ENCODE results near the gene PPM1B. TPM values are rescaled to one million over a fixed set of nuclear protein-coding genes. Genes with fewer than 3 reads are reported as not detected.
"Not testable (repeated sequence)": the region's sequence is repeated elsewhere in the genome, so short reads cannot be mapped to it uniquely, and the experiment has no call there.

Gene PPM1B
- total and polyA plus RNA-seq, 2 donors (not counting 1 experiment from before 2014, with no cell fraction given) = 15.3 to 81.4 TPM

DNA sequence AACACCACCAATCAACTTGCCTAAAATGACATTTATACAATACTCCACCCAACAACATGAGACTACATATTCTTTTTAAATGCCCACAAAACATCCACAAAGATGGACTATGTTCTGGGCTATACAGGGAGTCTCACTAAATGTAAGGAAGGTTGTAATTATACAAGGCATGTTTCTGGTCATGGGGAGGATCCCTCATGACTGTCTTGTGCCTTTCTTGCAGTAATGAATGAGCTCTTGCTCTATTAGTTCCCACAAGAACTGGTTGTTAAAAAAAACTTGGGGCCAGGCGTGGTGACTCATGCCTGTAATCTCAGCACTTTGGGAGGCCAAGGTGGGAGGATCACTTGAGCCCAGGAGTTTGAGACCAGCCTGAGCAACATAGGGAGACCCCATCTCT is 89.1 kb downstream of the PPM1B start:
- DNase-seq; H3K36me3 ChIP-seq (replicated peaks in 1 of 2; ENCODE audit: control extremely low read depth in 1 of 2, control insufficient read depth in 1 of 2, extremely low read depth in 1 of 2, insufficient read depth in 2 of 2, low read length in 1 of 2); H3K4me2 ChIP-seq (replicated peaks; ENCODE audit: low read depth, low read length, poor library complexity, severe bottlenecking); H3K4me3 ChIP-seq (ENCODE audit: control extremely low read depth in 1 of 5, extremely low read depth in 1 of 5, insufficient read depth in 1 of 5, low read depth in 2 of 5, low read length in 4 of 5); H3K4me1 Mint-ChIP-seq; H3K9me3 Mint-ChIP-seq (ENCODE audit: insufficient read depth); H3K27me3 ChIP-seq (replicated peaks in 1 of 4; ENCODE audit: control extremely low read depth in 1 of 4, control insufficient read depth in 3 of 4, insufficient read depth in 4 of 4, low read length in 3 of 4); H3K27ac Mint-ChIP-seq; ATAC-seq (ENCODE audit: low read depth); POLR2A ChIA-PET; H2AFZ ChIP-seq (ENCODE audit: insufficient read depth, low read depth, low read length, poor library complexity, severe bottlenecking); H3K4me3 Mint-ChIP-seq; H3K79me2 ChIP-seq (ENCODE audit: control insufficient read depth, insufficient read depth, low read length); intact Hi-C loops (cut with micrococcal nuclease); H3K4me1 ChIP-seq (ENCODE audit: control insufficient read depth in 2 of 2, insufficient read depth in 2 of 2, low read length in 2 of 2); H3K9ac ChIP-seq (ENCODE audit: low read length); H3K9me3 ChIP-seq (ENCODE audit: control extremely low read depth in 1 of 3, control insufficient read depth in 2 of 3, insufficient read depth in 1 of 3, low read length in 2 of 3); CTCF ChIA-PET; H3K27ac ChIP-seq (ENCODE audit: low read length in 2 of 2); H4K20me1 ChIP-seq (ENCODE audit: control insufficient read depth, insufficient read depth, low read length, poor library complexity, severe bottlenecking): not testable (repeated sequence)
- H3K27me3 Mint-ChIP-seq = peaks cover 31% of the 10 kb centered on the region
- WGBS (ENCODE audit: insufficient coverage) = 83% methylated on average over 1 of the region's 1 CpG

DNA sequence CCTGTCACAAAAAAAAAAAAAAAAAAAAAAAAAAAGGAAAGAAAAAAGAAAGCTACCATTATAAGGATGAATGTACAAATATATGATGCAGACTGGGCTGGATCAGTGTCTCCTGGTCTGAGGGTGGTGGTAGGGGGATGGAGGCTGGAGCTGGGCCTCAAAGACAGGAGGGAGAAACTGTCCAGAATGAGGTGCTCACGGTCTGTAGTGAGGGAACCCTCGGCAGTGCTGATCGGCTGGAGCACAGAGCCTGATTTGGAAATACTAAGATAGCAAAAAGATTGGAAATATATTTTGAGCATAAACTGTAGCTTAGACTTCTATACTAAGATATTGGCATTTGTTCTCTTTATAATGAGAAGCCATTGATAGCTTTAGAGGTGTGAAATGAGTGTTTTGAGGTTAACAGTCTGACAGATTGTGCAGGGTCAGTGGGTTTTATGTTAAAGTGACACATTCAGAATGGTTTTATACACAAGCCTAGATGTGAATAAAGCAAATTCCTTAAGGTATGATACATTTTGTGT is 98.7 kb downstream of the PPM1B start:
- Mint-ChIP-seq H3K27ac (no peak overlapping the region), H3K4me3 (no peak overlapping the region), H3K4me1 (no peaks in the 10 kb centered on the region), H3K9me3 (ENCODE audit: insufficient read depth) (peaks cover 2% of the 10 kb centered on the region), H3K27me3 (peaks cover 10% of the 10 kb centered on the region)
- ChIA-PET CTCF (no interaction called here), POLR2A (no interaction called here)
- H3K9me3 ChIP-seq (ENCODE audit: control extremely low read depth in 1 of 3, control insufficient read depth in 2 of 3, insufficient read depth in 1 of 3, low read length in 2 of 3) = peaks cover 0 to 6% (median 0%) of the 10 kb centered on the region in 3 donors
- H3K4me1 ChIP-seq (ENCODE audit: control insufficient read depth in 2 of 2, insufficient read depth in 2 of 2, low read length in 2 of 2) = no peaks in the 10 kb centered on the region
- DNase-seq = no peak
- no peaks in the 10 kb centered on the region for H3K79me2 ChIP-seq (ENCODE audit: control insufficient read depth, insufficient read depth, low read length)
- no peak overlapping the region for H3K9ac ChIP-seq (ENCODE audit: low read length)
- WGBS (ENCODE audit: insufficient coverage) = 96% methylated on average over 3 of the region's 3 CpGs
- H3K27me3 ChIP-seq (replicated peaks in 1 of 4; ENCODE audit: control extremely low read depth in 1 of 4, control insufficient read depth in 3 of 4, insufficient read depth in 4 of 4, low read length in 3 of 4) = peaks cover 0 to 2% (median 0%) of the 10 kb centered on the region in 4 experiments
- intact Hi-C loops (cut with micrococcal nuclease) = no loop called here
- H4K20me1 ChIP-seq (ENCODE audit: control insufficient read depth, insufficient read depth, low read length, poor library complexity, severe bottlenecking) = no peaks in the 10 kb centered on the region
- H3K4me2 ChIP-seq (replicated peaks; ENCODE audit: low read depth, low read length, poor library complexity, severe bottlenecking) = no peak overlapping the region
- TF ChIP-seq, protein P1, sequence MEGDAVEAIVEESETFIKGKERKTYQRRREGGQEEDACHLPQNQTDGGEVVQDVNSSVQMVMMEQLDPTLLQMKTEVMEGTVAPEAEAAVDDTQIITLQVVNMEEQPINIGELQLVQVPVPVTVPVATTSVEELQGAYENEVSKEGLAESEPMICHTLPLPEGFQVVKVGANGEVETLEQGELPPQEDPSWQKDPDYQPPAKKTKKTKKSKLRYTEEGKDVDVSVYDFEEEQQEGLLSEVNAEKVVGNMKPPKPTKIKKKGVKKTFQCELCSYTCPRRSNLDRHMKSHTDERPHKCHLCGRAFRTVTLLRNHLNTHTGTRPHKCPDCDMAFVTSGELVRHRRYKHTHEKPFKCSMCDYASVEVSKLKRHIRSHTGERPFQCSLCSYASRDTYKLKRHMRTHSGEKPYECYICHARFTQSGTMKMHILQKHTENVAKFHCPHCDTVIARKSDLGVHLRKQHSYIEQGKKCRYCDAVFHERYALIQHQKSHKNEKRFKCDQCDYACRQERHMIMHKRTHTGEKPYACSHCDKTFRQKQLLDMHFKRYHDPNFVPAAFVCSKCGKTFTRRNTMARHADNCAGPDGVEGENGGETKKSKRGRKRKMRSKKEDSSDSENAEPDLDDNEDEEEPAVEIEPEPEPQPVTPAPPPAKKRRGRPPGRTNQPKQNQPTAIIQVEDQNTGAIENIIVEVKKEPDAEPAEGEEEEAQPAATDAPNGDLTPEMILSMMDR (IDR thresholded peaks at IDR 0.05) = no peak
- TF ChIP-seq EZH2 (IDR thresholded peaks at IDR 0.05; ENCODE audit: borderline replicate concordance, insufficient read depth, low read depth, low read length, poor library complexity, severe bottlenecking) = no peak
- H2AFZ ChIP-seq (ENCODE audit: insufficient read depth, low read depth, low read length, poor library complexity, severe bottlenecking) = no peak overlapping the region
- no peak overlapping the region for H3K27ac ChIP-seq (ENCODE audit: low read length in 2 of 2)
- H3K36me3 ChIP-seq (replicated peaks in 1 of 2; ENCODE audit: control extremely low read depth in 1 of 2, control insufficient read depth in 1 of 2, extremely low read depth in 1 of 2, insufficient read depth in 2 of 2, low read length in 1 of 2) = no peaks in the 10 kb centered on the region
- H3K4me3 ChIP-seq (ENCODE audit: control extremely low read depth in 1 of 5, extremely low read depth in 1 of 5, insufficient read depth in 1 of 5, low read depth in 2 of 5, low read length in 4 of 5) = no peak overlapping the region
- no peak for ATAC-seq (ENCODE audit: low read depth)
